ENCODE data around the gene JAK1.

Gene JAK1

GRCh38 chr1:65009176-65009575, 42.8 kb upstream of the JAK1 start:
- Histone ChIP-seq H3K9me3 (ENCODE audit: control insufficient read depth, insufficient read depth, low read depth, low read length) (no peaks in the 10 kb centered on the region), H3K27ac (ENCODE audit: extremely low read depth, low read depth, low read length) (no peak overlapping the region), H3K36me3 (ENCODE audit: control insufficient read depth in 2 of 2, insufficient read depth in 1 of 2, low read length in 2 of 2) (no peaks in the 10 kb centered on the region), H3K4me1 (ENCODE audit: control insufficient read depth, insufficient read depth, low read length) (no peaks in the 10 kb centered on the region), H3K4me3 (ENCODE audit: low read depth, low read length) (no peak overlapping the region)
- POLR2A ChIA-PET: no interaction called here
- TF ChIP-seq ZNF792 (tag by site-specific recombination; IDR thresholded peaks at IDR 0.05) (no peak), ZNF830 (tag by site-specific recombination; IDR thresholded peaks at IDR 0.05; ENCODE audit: low read depth) (no peak), ZNF354C (tag by site-specific recombination; IDR thresholded peaks at IDR 0.05; ENCODE audit: borderline replicate concordance, low read depth) (no peak), ZNF433 (tag by site-specific recombination; IDR thresholded peaks at IDR 0.05; ENCODE audit: low read depth) (no peak), ZBTB20 (tag by site-specific recombination; IDR thresholded peaks at IDR 0.05) (no peak), MYNN (tag by site-specific recombination; IDR thresholded peaks at IDR 0.05; ENCODE audit: borderline replicate concordance) (no peak), ZNF341 (tag by site-specific recombination; IDR thresholded peaks at IDR 0.05; ENCODE audit: low read depth) (no peak), ZNF138 (tag by site-specific recombination; IDR thresholded peaks at IDR 0.05; ENCODE audit: borderline replicate concordance) (no peak), ZBTB8A (tag by site-specific recombination; IDR thresholded peaks at IDR 0.05) (no peak), ZNF214 (tag by site-specific recombination; IDR thresholded peaks at IDR 0.05; ENCODE audit: borderline replicate concordance) (no peak), ZFP41 (tag by site-specific recombination; IDR thresholded peaks at IDR 0.05; ENCODE audit: borderline replicate concordance) (no peak), ZNF501 (tag by site-specific recombination; IDR thresholded peaks at IDR 0.05) (no peak), ZNF473 (tag by site-specific recombination; IDR thresholded peaks at IDR 0.05) (no peak), KLF9 (tag by site-specific recombination; IDR thresholded peaks at IDR 0.05; ENCODE audit: low read depth) (no peak), ZNF394 (tag by site-specific recombination; IDR thresholded peaks at IDR 0.05; ENCODE audit: borderline replicate concordance) (no peak), ZNF133 (tag by site-specific recombination; IDR thresholded peaks at IDR 0.05) (no peak), SETDB1 (IDR thresholded peaks at IDR 0.05; ENCODE audit: insufficient read length, low read length) (no peak)
- CTCF ChIA-PET: interaction anchor here (0.7 to 1.0 kb wide), 2 partner anchors 148 to 333 kb away, joined by 3 read pairs; no protein-coding TSS in a partner anchor

- H3K27ac ChIP-seq (ENCODE audit: extremely low read depth, low read depth, low read length): no peak overlapping the region
- ChIA-PET CTCF (no interaction called here), POLR2A (no interaction called here)
- H3K36me3 ChIP-seq (ENCODE audit: control insufficient read depth in 2 of 2, insufficient read depth in 1 of 2, low read length in 2 of 2): no peaks in the 10 kb centered on the region
- no peaks in the 10 kb centered on the region for H3K4me1 ChIP-seq (ENCODE audit: control insufficient read depth, insufficient read depth, low read length)
- H3K4me3 ChIP-seq (ENCODE audit: low read depth, low read length): no peak overlapping the region
- H3K9me3 ChIP-seq (ENCODE audit: control insufficient read depth, insufficient read depth, low read depth, low read length): no peaks in the 10 kb centered on the region
- TF ChIP-seq ZNF600 (tag by site-specific recombination; IDR thresholded peaks at IDR 0.05): no peak
- no peak for TF ChIP-seq ZNF529 (tag by site-specific recombination; IDR thresholded peaks at IDR 0.05; ENCODE audit: insufficient replicate concordance)
- no peak for TF ChIP-seq ZNF239 (tag by site-specific recombination; IDR thresholded peaks at IDR 0.05)
- no peak for TF ChIP-seq REST (tag by site-specific recombination; IDR thresholded peaks at IDR 0.05)
- no peak for TF ChIP-seq ZNF785 (tag by site-specific recombination; IDR thresholded peaks at IDR 0.05)
- no peak for TF ChIP-seq ZNF341 (tag by site-specific recombination; IDR thresholded peaks at IDR 0.05; ENCODE audit: low read depth)
- no peak for TF ChIP-seq ZNF645 (tag by site-specific recombination; IDR thresholded peaks at IDR 0.05)
- no peak for TF ChIP-seq ZBTB1 (tag by site-specific recombination; IDR thresholded peaks at IDR 0.05)
- no peak for TF ChIP-seq ZBTB21 (tag by site-specific recombination; IDR thresholded peaks at IDR 0.05)
- no peak for TF ChIP-seq PRDM1 (tag by site-specific recombination; IDR thresholded peaks at IDR 0.05)
- no peak for TF ChIP-seq ZNF692 (tag by site-specific recombination; IDR thresholded peaks at IDR 0.05)
- TF ChIP-seq ZNF140 (tag by site-specific recombination; IDR thresholded peaks at IDR 0.05): no peak
- TF ChIP-seq ZBTB20 (tag by site-specific recombination; IDR thresholded peaks at IDR 0.05): no peak
- TF ChIP-seq KLF17 (tag by site-specific recombination; IDR thresholded peaks at IDR 0.05): no peak
Observed at GRCh38 chr1:65006806-65007205, 40.5 kb upstream of the JAK1 start.

Measured in HEK293 (cell line).